Measurements from ENCODE around the gene ERC2.
A peak's percentile ranks its signal among the peaks of the same experiment; 100 is the strongest.

ERC2 gene

GRCh38 chr3:55894605-55895004 is 573.7 kb downstream of the ERC2 start:
- no peak for DNase-seq (ENCODE audit: low read depth)
- TF ChIP-seq, protein P1, sequence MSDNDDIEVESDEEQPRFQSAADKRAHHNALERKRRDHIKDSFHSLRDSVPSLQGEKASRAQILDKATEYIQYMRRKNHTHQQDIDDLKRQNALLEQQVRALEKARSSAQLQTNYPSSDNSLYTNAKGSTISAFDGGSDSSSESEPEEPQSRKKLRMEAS (IDR thresholded peaks at IDR 0.05; ENCODE audit: low read depth, low read length) = no peak
- no peak for TF ChIP-seq MYC (IDR thresholded peaks at IDR 0.05; ENCODE audit: low read depth, low read length)
- TF ChIP-seq, protein P2, sequence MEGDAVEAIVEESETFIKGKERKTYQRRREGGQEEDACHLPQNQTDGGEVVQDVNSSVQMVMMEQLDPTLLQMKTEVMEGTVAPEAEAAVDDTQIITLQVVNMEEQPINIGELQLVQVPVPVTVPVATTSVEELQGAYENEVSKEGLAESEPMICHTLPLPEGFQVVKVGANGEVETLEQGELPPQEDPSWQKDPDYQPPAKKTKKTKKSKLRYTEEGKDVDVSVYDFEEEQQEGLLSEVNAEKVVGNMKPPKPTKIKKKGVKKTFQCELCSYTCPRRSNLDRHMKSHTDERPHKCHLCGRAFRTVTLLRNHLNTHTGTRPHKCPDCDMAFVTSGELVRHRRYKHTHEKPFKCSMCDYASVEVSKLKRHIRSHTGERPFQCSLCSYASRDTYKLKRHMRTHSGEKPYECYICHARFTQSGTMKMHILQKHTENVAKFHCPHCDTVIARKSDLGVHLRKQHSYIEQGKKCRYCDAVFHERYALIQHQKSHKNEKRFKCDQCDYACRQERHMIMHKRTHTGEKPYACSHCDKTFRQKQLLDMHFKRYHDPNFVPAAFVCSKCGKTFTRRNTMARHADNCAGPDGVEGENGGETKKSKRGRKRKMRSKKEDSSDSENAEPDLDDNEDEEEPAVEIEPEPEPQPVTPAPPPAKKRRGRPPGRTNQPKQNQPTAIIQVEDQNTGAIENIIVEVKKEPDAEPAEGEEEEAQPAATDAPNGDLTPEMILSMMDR (IDR thresholded peaks at IDR 0.05; ENCODE audit: low read depth, low read length) = no peak
- TF ChIP-seq POLR2A (IDR thresholded peaks at IDR 0.05; ENCODE audit: extremely low read depth, insufficient read length) = no peak
- no peak overlapping the region for H3K4me3 ChIP-seq (ENCODE audit: low read depth, low read length)

DNA sequence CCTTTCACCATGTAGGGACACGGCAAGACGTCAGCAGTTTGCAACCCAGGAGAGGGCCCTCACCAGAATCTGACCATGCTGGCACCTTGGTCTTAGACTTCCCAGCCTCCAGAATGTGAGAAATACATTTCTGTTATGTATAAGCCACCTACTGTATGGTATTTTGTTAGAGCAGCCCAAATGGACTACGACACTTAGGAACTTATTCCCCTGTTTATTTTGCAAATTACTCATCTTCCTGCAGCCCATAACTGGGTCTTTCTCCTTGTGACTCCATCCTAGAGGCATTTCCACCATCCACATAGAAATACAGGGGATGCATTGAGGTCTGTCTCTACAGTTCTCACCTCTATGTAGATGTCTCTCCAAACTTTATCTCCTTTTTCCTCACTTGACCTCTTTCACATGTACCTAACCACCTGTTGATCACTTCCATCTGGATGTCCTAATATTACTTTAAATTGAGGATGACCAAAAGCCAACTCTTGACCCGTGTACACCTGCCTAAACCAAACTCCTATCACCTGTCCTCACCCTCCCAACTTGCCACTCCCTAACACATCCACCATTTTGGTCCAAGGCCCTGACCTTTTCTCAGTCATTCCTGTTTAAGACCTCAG is 575.1 kb downstream of the ERC2 start:
- TF ChIP-seq POLR2A (IDR thresholded peaks at IDR 0.05; ENCODE audit: extremely low read depth, insufficient read length) (no peak), MYC (IDR thresholded peaks at IDR 0.05; ENCODE audit: low read depth, low read length) (no peak)
- TF ChIP-seq, protein P1 (IDR thresholded peaks at IDR 0.05; ENCODE audit: low read depth, low read length) = no peak
- TF ChIP-seq, protein P2 (IDR thresholded peaks at IDR 0.05; ENCODE audit: low read depth, low read length) = no peak
- H3K4me3 ChIP-seq (ENCODE audit: low read depth, low read length) = no peak overlapping the region
- no peak for DNase-seq (ENCODE audit: low read depth)

DNA sequence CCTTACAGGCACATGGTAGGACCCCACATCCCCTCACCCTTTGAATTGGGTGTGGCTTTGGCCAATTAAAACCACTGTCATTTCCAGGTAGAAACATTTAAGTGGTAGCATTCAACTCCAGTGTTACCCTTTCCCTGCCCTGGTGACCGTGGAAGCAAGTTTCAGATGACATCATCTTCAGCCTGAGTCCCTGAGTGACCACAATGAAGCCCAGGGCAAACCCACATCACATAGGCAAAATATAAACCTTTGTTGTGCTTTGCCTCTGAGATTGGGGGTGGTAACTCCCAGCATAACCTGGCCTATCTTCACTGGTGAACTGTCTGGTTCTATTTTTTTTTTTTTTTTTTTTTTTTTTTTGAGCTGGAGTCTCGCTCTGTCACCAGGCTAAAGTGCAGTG is 577.2 kb downstream of the ERC2 start:
- TF ChIP-seq, protein P1 (IDR thresholded peaks at IDR 0.05; ENCODE audit: low read depth, low read length) = no peak
- TF ChIP-seq POLR2A (IDR thresholded peaks at IDR 0.05; ENCODE audit: extremely low read depth, insufficient read length) (no peak), MYC (IDR thresholded peaks at IDR 0.05; ENCODE audit: low read depth, low read length) (no peak)
- TF ChIP-seq, protein P2 (IDR thresholded peaks at IDR 0.05; ENCODE audit: low read depth, low read length) = no peak
- DNase-seq (ENCODE audit: low read depth) = no peak
- no peak overlapping the region for H3K4me3 ChIP-seq (ENCODE audit: low read depth, low read length)

GRCh38 chr3:55888282-55888885 is 579.9 kb downstream of the ERC2 start:
- TF ChIP-seq, protein P1 (IDR thresholded peaks at IDR 0.05; ENCODE audit: low read depth, low read length) = no peak
- TF ChIP-seq, protein P2 (IDR thresholded peaks at IDR 0.05; ENCODE audit: low read depth, low read length) = no peak
- TF ChIP-seq POLR2A (IDR thresholded peaks at IDR 0.05; ENCODE audit: extremely low read depth, insufficient read length) = no peak
- TF ChIP-seq MYC (IDR thresholded peaks at IDR 0.05; ENCODE audit: low read depth, low read length) = no peak
- no peak overlapping the region for H3K4me3 ChIP-seq (ENCODE audit: low read depth, low read length)
- peak; percentile 4 for DNase-seq (ENCODE audit: low read depth)

- H3K4me3 ChIP-seq (ENCODE audit: low read depth, low read length) = no peak overlapping the region
- DNase-seq (ENCODE audit: low read depth) = peak; percentile 1
- TF ChIP-seq, protein P1 (IDR thresholded peaks at IDR 0.05; ENCODE audit: low read depth, low read length) = no peak
- TF ChIP-seq, protein P2 (IDR thresholded peaks at IDR 0.05; ENCODE audit: low read depth, low read length) = no peak
- TF ChIP-seq POLR2A (IDR thresholded peaks at IDR 0.05; ENCODE audit: extremely low read depth, insufficient read length) (no peak), MYC (IDR thresholded peaks at IDR 0.05; ENCODE audit: low read depth, low read length) (no peak)
These were observed 582.5 kb downstream of the ERC2 start for GRCh38 chr3:55885721-55886120.

Measured in NB4 (cell line).